GM15510 (cell line): ENCODE measurements around the gene RAB33A.
A peak's percentile ranks its signal among the peaks of the same experiment; 100 is the strongest.

Experiments
- POLR2A ChIP-seq: IDR thresholded peaks from 3 replicates; pipeline ENCODE4 v1.6.1; 2011; ENCODE audit warnings: borderline replicate concordance; ENCODE audit not compliant: insufficient read length; ENCODE audit errors: extremely low read depth

The RAB33A gene

DNA sequence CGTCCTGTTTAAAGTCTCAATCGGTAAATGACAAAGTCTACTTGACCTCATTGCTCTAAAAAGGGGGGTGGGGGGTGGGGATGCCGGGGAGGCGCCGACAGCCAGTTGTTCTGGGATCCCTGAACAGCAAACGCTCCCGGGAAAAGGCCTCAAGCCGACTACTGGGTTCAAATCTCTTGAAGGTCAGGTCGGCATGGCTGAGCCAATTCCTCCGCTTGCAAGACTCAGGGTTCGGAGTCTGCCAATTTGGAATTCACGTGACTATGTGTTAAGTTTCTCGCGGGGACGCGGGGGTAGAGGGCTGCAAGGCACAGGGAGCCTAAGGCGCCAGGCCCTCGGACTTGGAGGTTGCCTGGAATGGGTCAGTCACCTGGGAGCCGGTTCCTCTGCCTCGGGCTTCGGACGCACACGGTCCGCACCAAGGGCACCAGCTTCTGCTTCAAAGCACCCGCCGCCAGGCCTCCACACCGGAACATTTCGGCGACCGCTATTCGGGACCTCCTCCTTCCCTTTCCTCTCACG, 6.5 kb upstream of the RAB33A start:
- no peak for TF ChIP-seq POLR2A

DNA sequence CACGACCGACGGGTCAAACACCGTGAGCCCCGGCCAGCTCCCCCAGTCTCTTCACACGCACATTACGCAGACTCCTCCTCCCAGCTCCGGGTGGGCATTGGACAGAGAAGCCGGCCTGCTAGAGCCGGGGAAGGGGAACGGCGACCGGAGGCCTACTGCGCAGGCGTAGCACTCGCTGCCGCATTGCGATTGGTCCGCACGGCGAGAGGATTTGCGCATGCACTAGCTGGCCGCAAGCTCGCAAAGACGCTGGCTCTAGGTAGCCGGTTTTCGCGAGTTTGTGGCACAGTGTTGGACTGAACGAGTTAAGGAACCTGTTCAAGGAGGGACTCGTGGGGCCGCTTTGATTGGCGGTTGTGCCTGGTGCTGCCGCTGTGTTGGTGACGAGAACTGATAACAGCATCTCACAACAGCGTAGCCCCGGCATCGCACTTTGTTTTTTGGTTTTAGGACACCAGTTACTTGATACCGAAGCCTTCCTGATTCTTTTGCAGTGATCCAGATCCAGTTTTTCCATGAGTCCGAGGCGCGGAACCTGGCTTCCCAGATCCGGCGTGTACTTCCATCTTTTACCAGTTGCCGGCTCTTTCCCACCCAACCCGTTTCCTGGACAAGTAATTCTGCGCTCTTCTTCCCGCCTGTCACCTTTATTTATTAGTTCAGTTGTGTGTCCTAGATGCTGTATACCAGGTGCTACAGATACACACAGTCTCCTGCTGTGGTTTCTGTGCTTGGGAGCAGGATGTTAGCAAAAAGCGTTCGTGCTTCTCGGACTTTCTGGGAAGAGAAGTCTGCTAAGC, 5.9 kb upstream of the RAB33A start, which contains the start of gene AIFM1:
Gene AIFM1 (minus strand): TSS at position 139 of the 800 bp plus-strand sequence. CDS start 185 bp downstream, outside the sequence.
- peak; percentile 60 for TF ChIP-seq POLR2A

GRCh38 chrX:130166503-130166777, 5.3 kb upstream of the RAB33A start:
- TF ChIP-seq POLR2A = no peak

- TF ChIP-seq POLR2A = no peak
Measured at GRCh38 chrX:130167040-130167439, 4.7 kb upstream of the RAB33A start.

DNA sequence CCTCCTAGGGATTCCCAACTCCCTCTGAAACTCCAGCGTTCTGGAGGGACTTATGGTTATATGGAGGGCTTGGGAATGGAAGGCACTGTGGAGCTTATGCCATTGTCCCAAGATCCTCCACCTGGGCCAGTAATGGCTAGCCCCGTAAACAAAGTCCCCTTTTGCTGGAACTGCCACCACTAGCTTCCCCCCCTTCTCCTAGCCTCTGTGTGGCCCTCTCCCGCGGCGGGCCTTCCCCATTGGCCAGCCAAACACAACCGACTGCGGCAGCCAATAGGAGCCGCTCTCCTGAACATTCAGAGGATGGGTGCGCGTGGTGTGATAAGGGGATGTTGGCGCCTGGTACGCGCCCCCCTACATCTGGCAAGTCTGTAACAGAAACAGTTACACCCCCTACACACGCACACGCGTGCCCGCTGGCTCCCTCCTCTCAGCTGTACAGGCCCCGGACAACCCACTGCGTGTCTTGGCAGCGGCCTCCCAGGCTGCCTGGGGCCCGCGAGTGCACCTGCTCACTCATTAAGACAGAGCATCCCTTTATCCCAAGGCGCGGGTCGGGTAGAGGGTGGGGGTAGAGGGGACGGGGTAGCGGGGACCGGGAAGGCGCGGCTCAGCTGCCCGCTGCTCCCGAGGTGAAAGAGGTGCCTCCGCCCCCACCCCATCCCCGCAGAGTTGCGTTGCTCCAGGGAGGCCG, 863 bp upstream of the RAB33A start:
- TF ChIP-seq POLR2A = peak; percentile 64

- TF ChIP-seq POLR2A = no peak
Measured at GRCh38 chrX:130172127-130172845, 524 bp downstream of the RAB33A start.

- peak; percentile 47 for TF ChIP-seq POLR2A
Measured at GRCh38 chrX:130173190-130173895, 1.6 kb downstream of the RAB33A start.

- no peak for TF ChIP-seq POLR2A
Measured at GRCh38 chrX:130174045-130174704, 2.4 kb downstream of the RAB33A start.

- no peak for TF ChIP-seq POLR2A
Measured at GRCh38 chrX:130174937-130175336, 3.2 kb downstream of the RAB33A start.

DNA sequence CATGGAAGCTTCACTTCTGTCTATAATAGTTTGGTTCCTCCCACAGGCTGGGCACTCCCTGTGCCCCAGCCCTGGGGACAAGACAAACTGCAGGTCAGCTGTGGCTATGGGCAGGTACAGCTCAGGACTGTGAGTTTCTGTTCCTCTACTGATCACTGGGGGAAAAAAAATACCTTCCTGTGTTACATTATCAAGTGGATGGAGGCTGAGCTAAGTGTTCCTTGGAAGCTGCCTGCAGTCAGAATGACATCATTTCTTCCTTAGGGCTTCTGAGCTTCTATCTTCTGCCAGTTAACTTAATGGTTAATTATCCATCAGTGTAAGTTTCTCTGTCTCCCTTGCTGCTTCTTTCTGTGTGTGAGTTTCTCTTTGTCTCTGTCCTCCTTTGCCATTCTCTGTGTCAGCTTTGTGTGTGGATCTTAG, 4.6 kb downstream of the RAB33A start:
- no peak for TF ChIP-seq POLR2A

DNA sequence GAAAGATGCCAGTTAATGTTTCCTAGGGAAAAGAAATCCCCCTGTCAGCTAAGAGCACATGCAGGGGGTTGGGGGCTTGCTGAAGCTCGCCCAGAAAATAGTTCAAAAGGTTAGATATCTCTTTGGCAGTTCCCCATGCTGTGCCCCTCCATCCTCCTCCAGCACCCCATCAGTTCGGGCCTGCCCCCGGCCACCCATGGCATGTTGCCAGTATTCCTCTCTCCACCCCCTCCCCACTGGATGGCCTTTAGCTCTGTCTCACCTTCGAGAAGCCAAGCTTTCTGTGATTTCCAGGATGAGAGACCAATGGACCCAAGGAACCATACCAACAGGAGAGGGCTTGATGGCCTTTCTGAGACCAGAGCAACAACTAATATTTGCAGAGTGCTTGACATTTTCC, 5.2 kb downstream of the RAB33A start:
- no peak for TF ChIP-seq POLR2A

DNA sequence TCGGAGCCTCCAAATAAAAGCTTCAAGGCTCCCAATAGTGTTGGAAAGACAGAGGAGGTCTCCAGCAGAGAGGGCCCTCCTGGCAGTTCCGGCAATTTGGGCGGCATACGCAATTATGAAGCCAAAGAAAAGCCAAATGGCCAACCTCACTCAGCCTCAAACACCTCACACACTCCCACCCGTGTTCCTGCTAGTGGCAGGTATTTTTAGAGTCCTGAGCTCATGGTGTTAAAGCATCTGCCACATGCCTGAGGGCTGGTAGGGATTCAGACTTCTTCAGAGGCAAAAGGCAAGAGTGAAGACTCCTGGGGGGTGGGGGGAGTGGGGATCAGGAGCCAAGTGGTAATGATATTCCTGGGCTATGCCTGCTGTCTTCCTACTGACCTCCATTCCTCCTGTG, 7.4 kb downstream of the RAB33A start:
- no peak for TF ChIP-seq POLR2A

DNA sequence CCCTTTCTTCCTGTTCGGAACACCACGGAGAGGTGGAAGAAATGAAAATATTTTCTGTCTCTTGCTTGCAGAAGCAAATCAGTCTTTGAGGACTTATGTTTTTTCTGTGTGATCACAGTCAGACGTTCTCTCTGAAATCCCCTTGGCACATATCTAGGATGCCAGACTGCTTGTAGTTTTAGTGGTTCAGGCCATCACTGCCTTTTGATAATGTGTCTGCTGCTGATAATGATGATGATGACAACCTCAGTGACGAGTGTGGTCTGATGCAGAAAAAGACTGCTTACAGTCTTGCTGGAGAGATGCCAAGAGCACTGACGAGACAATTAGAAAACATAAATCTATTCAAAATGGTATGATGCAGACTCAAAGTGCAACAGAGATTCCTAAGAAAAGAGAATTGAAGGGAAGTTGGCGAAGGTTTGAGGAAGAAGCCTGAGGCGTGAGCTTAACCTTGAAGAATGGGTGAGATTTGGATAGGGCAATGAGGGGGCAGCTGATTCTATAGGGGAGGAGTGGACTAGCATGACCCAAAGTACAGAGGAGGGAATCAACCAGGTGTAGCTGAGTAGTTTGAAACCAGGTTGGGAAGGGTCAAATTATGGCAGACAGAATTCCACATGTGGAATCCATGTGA, 7.9 kb downstream of the RAB33A start:
- TF ChIP-seq POLR2A = no peak

DNA sequence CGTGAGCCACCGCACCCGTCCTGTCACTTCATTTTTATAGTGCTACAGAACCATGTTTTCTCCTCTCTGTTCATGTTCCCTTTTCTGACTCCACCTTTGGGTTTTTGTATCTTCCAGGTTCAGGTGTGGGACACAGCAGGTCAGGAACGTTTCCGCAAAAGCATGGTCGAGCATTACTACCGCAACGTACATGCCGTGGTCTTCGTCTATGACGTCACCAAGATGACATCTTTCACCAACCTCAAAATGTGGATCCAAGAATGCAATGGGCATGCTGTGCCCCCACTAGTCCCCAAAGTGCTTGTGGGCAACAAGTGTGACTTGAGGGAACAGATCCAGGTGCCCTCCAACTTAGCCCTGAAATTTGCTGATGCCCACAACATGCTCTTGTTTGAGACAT, 12.4 kb downstream of the RAB33A start:
- TF ChIP-seq POLR2A = no peak
